ENCODE measurements around the gene PID1. TPM values are rescaled to one million over a fixed set of nuclear protein-coding genes. Genes with fewer than 3 reads are reported as not detected.

The PID1 gene
- total and polyA plus RNA-seq, 3 donors from 2014 or later: 8.1 to 15.5 (median 14.8) TPM

GRCh38 chr2:229059331-229060033 is 211.6 kb downstream of the PID1 start:
- no peaks in the 10 kb centered on the region for H3K9me3 ChIP-seq
- H3K27ac ChIP-seq: no peak overlapping the region
- no peak overlapping the region for H3K4me3 ChIP-seq
- 93 to 96% methylated on average over 3 of the region's 3 CpGs for WGBS, 2 donors
- H3K4me1 ChIP-seq: no peaks in the 10 kb centered on the region
- H3K36me3 ChIP-seq (ENCODE audit: low read depth, missing control alignments): no peaks in the 10 kb centered on the region
- no peaks in the 10 kb centered on the region for H3K27me3 ChIP-seq
- TF ChIP-seq POLR2A (IDR thresholded peaks at IDR 0.05) (no peak), CTCF (IDR thresholded peaks at IDR 0.05) (no peak)
- intact Hi-C loops (cut with DNase I; ENCODE audit: low total_unique reads): no loop called here
- DNase-seq: no peak

GRCh38 chr2:229057976-229058553 is 213.0 kb downstream of the PID1 start:
- WGBS, 2 donors: 82 to 90% methylated on average over 4 of the region's 4 CpGs
- no peak for TF ChIP-seq CTCF (IDR thresholded peaks at IDR 0.05)
- TF ChIP-seq POLR2A (IDR thresholded peaks at IDR 0.05): no peak
- Histone ChIP-seq H3K4me3 (no peak overlapping the region), H3K27me3 (no peaks in the 10 kb centered on the region), H3K4me1 (no peaks in the 10 kb centered on the region), H3K9me3 (no peaks in the 10 kb centered on the region), H3K27ac (no peak overlapping the region), H3K36me3 (ENCODE audit: low read depth, missing control alignments) (no peaks in the 10 kb centered on the region)
- no peak for DNase-seq
- intact Hi-C loops (cut with DNase I; ENCODE audit: low total_unique reads): no loop called here

- intact Hi-C loops (cut with DNase I; ENCODE audit: low total_unique reads): no loop called here
- H3K4me1 ChIP-seq: no peaks in the 10 kb centered on the region
- no peaks in the 10 kb centered on the region for H3K9me3 ChIP-seq
- 66 to 96% methylated on average over 5 of the region's 5 CpGs for WGBS, 2 donors
- no peaks in the 10 kb centered on the region for H3K27me3 ChIP-seq
- H3K27ac ChIP-seq: no peak overlapping the region
- DNase-seq: no peak
- H3K36me3 ChIP-seq (ENCODE audit: low read depth, missing control alignments): no peaks in the 10 kb centered on the region
- TF ChIP-seq POLR2A (IDR thresholded peaks at IDR 0.05) (no peak), CTCF (IDR thresholded peaks at IDR 0.05) (no peak)
- no peak overlapping the region for H3K4me3 ChIP-seq
Observed at GRCh38 chr2:229054311-229054710, 216.8 kb downstream of the PID1 start.

GRCh38 chr2:229051798-229052197 is 219.3 kb downstream of the PID1 start:
- Histone ChIP-seq H3K27me3 (no peaks in the 10 kb centered on the region), H3K27ac (no peak overlapping the region), H3K4me1 (no peaks in the 10 kb centered on the region), H3K4me3 (no peak overlapping the region), H3K9me3 (no peaks in the 10 kb centered on the region), H3K36me3 (ENCODE audit: low read depth, missing control alignments) (no peaks in the 10 kb centered on the region)
- intact Hi-C loops (cut with DNase I; ENCODE audit: low total_unique reads): no loop called here
- DNase-seq: no peak
- TF ChIP-seq CTCF (IDR thresholded peaks at IDR 0.05) (no peak), POLR2A (IDR thresholded peaks at IDR 0.05) (no peak)
- 80 to 89% methylated on average over 2 of the region's 2 CpGs for WGBS, 2 donors

- DNase-seq: no peak
- no peaks in the 10 kb centered on the region for H3K4me1 ChIP-seq
- H3K4me3 ChIP-seq: no peak overlapping the region
- H3K36me3 ChIP-seq (ENCODE audit: low read depth, missing control alignments): no peaks in the 10 kb centered on the region
- TF ChIP-seq CTCF (IDR thresholded peaks at IDR 0.05) (no peak), POLR2A (IDR thresholded peaks at IDR 0.05) (no peak)
- WGBS, 2 donors: 95 to 97% methylated on average over 5 of the region's 5 CpGs
- intact Hi-C loops (cut with DNase I; ENCODE audit: low total_unique reads): no loop called here
- H3K9me3 ChIP-seq: no peaks in the 10 kb centered on the region
- no peak overlapping the region for H3K27ac ChIP-seq
- H3K27me3 ChIP-seq: no peaks in the 10 kb centered on the region
Observed at GRCh38 chr2:229050133-229050532, 221.0 kb downstream of the PID1 start.
